SU-DHL-6 (cell line): ENCODE results near the gene AGBL5.

Experiments
- H2AFZ ChIP-seq: fragments of 200-600 bp; sonication (generic); 2 replicates; pipeline ENCODE4 v1.6.1; 2014; ENCODE audit warnings: low read depth, mild to moderate bottlenecking, moderate library complexity, mixed read lengths, antibody characterized with exemption, low read length; ENCODE audit not compliant: severe bottlenecking
- H3F3A ChIP-seq: fragments of 200-600 bp; shearing (Covaris generic); 2 replicates; pipeline ENCODE4 v1.6.0; 2016; ENCODE audit warnings: antibody characterized with exemption, mild to moderate bottlenecking; ENCODE audit not compliant: insufficient read depth
- H3K27ac ChIP-seq: fragments of 200-600 bp; sonication (generic); 2 replicates; pipeline ENCODE4 v1.5.1; 2016; ENCODE audit warnings: low read depth, mild to moderate bottlenecking, low read length, moderate library complexity, mixed read lengths
- H3K27me3 ChIP-seq: fragments of 200-600 bp; sonication (generic), shearing (Covaris generic); 2 replicates; pipeline ENCODE4 v1.6.0; 2014; ENCODE audit warnings: mild to moderate bottlenecking, low read length
- H3K36me3 ChIP-seq: fragments of 200-600 bp; sonication (generic); 2 replicates; pipeline ENCODE4 v1.6.1; 2014; ENCODE audit warnings: mild to moderate bottlenecking, low read length, mixed read lengths
- H3K4me2 ChIP-seq: fragments of 300-600, 200-600 bp; shearing (Covaris generic), sonication (generic); 2 replicates; pipeline ENCODE4 v1.6.0; 2014; ENCODE audit warnings: low read length, low read depth, mild to moderate bottlenecking; ENCODE audit not compliant: poor library complexity, severe bottlenecking
- H3K4me3 ChIP-seq: fragments of 200-600 bp; sonication (generic); 2 replicates; pipeline ENCODE4 v1.5.1; 2014; ENCODE audit warnings: antibody characterized with exemption, low read length, mild to moderate bottlenecking, mixed read lengths; ENCODE audit not compliant: insufficient read depth, poor library complexity, severe bottlenecking
- H3K79me2 ChIP-seq: fragments of 200-600 bp; sonication (generic); 2 replicates; pipeline ENCODE4 v1.6.1; 2014; ENCODE audit warnings: mild to moderate bottlenecking, low read length, moderate library complexity; ENCODE audit not compliant: insufficient read depth
- H3K9ac ChIP-seq: fragments of 200-600 bp; sonication (generic); 2 replicates; pipeline ENCODE4 v1.7.0; 2014; ENCODE audit warnings: mild to moderate bottlenecking, low read length
- H3K9me2 ChIP-seq: fragments of 200-600 bp; sonication (generic); replicated peaks from 2 replicates; pipeline ENCODE4 v1.6.1; 2014; ENCODE audit warnings: low read length; ENCODE audit not compliant: insufficient read depth
- H3K9me3 ChIP-seq: fragments of 200-600 bp; sonication (generic); 2 replicates; pipeline ENCODE4 v1.6.1; 2014; ENCODE audit warnings: low read length, mixed read lengths; ENCODE audit not compliant: insufficient read depth
- H4K20me1 ChIP-seq: fragments of 200-600 bp; sonication (generic); 2 replicates; pipeline ENCODE4 v1.6.1; 2014; ENCODE audit warnings: low read depth, mild to moderate bottlenecking, antibody characterized with exemption, low read length, moderate library complexity, mixed read lengths
- CTCF ChIP-seq: fragments of 200-600 bp; sonication (generic); IDR thresholded peaks from one replicate; pipeline ENCODE4 v1.5.1; 2017; ENCODE audit warnings: antibody characterized with exemption, mild to moderate bottlenecking, low read length, moderate library complexity; ENCODE audit not compliant: insufficient read depth, poor library complexity, severe bottlenecking
- EZH2phosphoT487 ChIP-seq: fragments of 200-600 bp; sonication (generic), shearing (Covaris generic); conservative IDR thresholded peaks from 2 replicates; pipeline ENCODE4 v1.6.1; 2018; ENCODE audit warnings: mild to moderate bottlenecking, antibody characterized with exemption, low read length, moderate library complexity, mixed read lengths

The AGBL5 gene

GRCh38 chr2:27096748-27097297 lies 45.4 kb downstream of the AGBL5 start:
- Histone ChIP-seq H4K20me1 (no peaks in the 10 kb centered on the region), H3K9ac (0 out of 2 replicates have a peak overlapping the region, but pooled peaks have one; percentile 36), H3K27me3 (no peaks in the 10 kb centered on the region), H3K4me3 (no peak overlapping the region), H3K36me3 (no peaks in the 10 kb centered on the region), H2AFZ (peak overlapping the region; percentile 96), H3K9me2 (no peaks in the 10 kb centered on the region), H3K9me3 (no peaks in the 10 kb centered on the region), H3F3A (no peaks in the 10 kb centered on the region), H3K79me2 (no peaks in the 10 kb centered on the region), H3K4me2 (peak overlapping the region; percentile 55), H3K27ac (no peak overlapping the region)
- TF ChIP-seq CTCF (no peak), EZH2phosphoT487 (no peak)

DNA sequence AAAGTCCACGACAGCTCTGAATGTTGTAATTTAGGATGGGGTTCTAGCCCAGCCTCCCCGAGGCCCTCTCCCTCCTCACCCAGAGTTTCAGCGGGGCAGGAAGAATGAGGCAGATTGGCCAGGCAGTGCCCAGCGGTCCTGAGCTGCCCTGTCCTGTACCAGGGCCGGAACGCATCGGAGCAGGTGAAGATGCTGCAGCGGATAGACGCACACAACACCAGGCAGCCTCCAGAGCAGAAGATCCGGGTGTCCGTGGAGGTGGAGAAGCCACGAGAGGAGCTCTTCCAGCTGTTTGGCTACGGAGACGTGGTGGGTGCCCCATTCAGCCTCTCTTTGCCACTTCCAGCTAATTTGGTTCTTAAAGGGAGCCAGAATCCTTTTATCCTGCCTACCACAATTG lies 45.9 kb downstream of the AGBL5 start:
- no peak overlapping the region for H3K4me3 ChIP-seq
- no peaks in the 10 kb centered on the region for H3K36me3 ChIP-seq
- H3K4me2 ChIP-seq = no peak overlapping the region
- no peaks in the 10 kb centered on the region for H3K79me2 ChIP-seq
- H3K9me2 ChIP-seq = no peaks in the 10 kb centered on the region
- no peaks in the 10 kb centered on the region for H4K20me1 ChIP-seq
- TF ChIP-seq EZH2phosphoT487 = no peak
- no peak for TF ChIP-seq CTCF
- H3K9me3 ChIP-seq = no peaks in the 10 kb centered on the region
- H3K27me3 ChIP-seq = no peaks in the 10 kb centered on the region
- no peaks in the 10 kb centered on the region for H3F3A ChIP-seq
- H3K27ac ChIP-seq = no peak overlapping the region
- H2AFZ ChIP-seq = no peak overlapping the region
- H3K9ac ChIP-seq = no peak overlapping the region

GRCh38 chr2:27099334-27099955 lies 48.0 kb downstream of the AGBL5 start:
- TF ChIP-seq CTCF = no peak
- TF ChIP-seq EZH2phosphoT487 = no peak
- H2AFZ ChIP-seq = no peak overlapping the region
- H4K20me1 ChIP-seq = no peaks in the 10 kb centered on the region
- no peak overlapping the region for H3K4me3 ChIP-seq
- H3F3A ChIP-seq = no peaks in the 10 kb centered on the region
- no peaks in the 10 kb centered on the region for H3K27me3 ChIP-seq
- no peaks in the 10 kb centered on the region for H3K36me3 ChIP-seq
- H3K9ac ChIP-seq = no peak overlapping the region
- H3K9me3 ChIP-seq = no peaks in the 10 kb centered on the region
- H3K9me2 ChIP-seq = no peaks in the 10 kb centered on the region
- no peaks in the 10 kb centered on the region for H3K79me2 ChIP-seq
- no peak overlapping the region for H3K4me2 ChIP-seq
- H3K27ac ChIP-seq = no peak overlapping the region
